ENCODE measurements around the gene LELP1.

- TF ChIP-seq POLR2A (IDR thresholded peaks at IDR 0.05): no peak
- TF ChIP-seq CTCF (IDR thresholded peaks at IDR 0.05): no peak
Observed at GRCh38 chr1:153220606-153221303, 17.5 kb downstream of the LELP1 start.

Data from Peyer's patch (tissue), 4 donors.